D721Med (cell line): ENCODE measurements around the gene SGMS1.
"Not testable (repeated sequence)": the region's sequence is repeated elsewhere in the genome, so short reads cannot be mapped to it uniquely, and the experiment has no call there.

Experiments used
- DNase-seq: peaks from one replicate; pipeline ENCODE4 v3.0.0; 2011; ENCODE audit warnings: low spot score; ENCODE audit not compliant: insufficient read length
- FAIRE-seq: peaks from 2 replicates; lab custom pipeline; 2011; peaks lifted over from hg19 to GRCh38; lab: Jason Lieb, UNC
- CTCF ChIP-seq: IDR thresholded peaks from 2 replicates; pipeline ENCODE4 v1.5.1; 2012; ENCODE audit warnings: mild to moderate bottlenecking, control low read depth; ENCODE audit not compliant: insufficient read depth; ENCODE audit errors: missing control alignments

The SGMS1 gene

GRCh38 chr10:50504389-50504788 is 119.4 kb downstream of the SGMS1 start:
- no peak for DNase-seq
- no peak for FAIRE-seq
- no peak for TF ChIP-seq CTCF

GRCh38 chr10:50503661-50504320 is 120.0 kb downstream of the SGMS1 start:
- no peak for FAIRE-seq
- TF ChIP-seq CTCF: no peak
- DNase-seq: no peak

- not testable (repeated sequence) for DNase-seq, FAIRE-seq
Measured at GRCh38 chr10:50503156-50503555, 120.6 kb downstream of the SGMS1 start.

- FAIRE-seq: no peak
- no peak for DNase-seq
- TF ChIP-seq CTCF: no peak
Measured at GRCh38 chr10:50501924-50502452, 121.8 kb downstream of the SGMS1 start.

- FAIRE-seq (no peak), DNase-seq (no peak)
- TF ChIP-seq CTCF: no peak
Measured at GRCh38 chr10:50501478-50501877, 122.3 kb downstream of the SGMS1 start.

GRCh38 chr10:50498465-50498864 is 125.3 kb downstream of the SGMS1 start:
- FAIRE-seq: no peak
- DNase-seq: no peak
- no peak for TF ChIP-seq CTCF

GRCh38 chr10:50497758-50498157 is 126.0 kb downstream of the SGMS1 start:
- FAIRE-seq (no peak), DNase-seq (no peak)
- TF ChIP-seq CTCF: no peak

GRCh38 chr10:50496228-50496627 is 127.5 kb downstream of the SGMS1 start:
- FAIRE-seq: no peak
- no peak for DNase-seq
- no peak for TF ChIP-seq CTCF
